Measurements from ENCODE around the gene DVL3.
"Not testable (repeated sequence)": the region's sequence is repeated elsewhere in the genome, so short reads cannot be mapped to it uniquely, and the experiment has no call there.

The DVL3 gene

GRCh38 chr3:184154885-184155643 is at the start of gene DVL3:
TSS of gene DVL3 (plus strand) at chr3:184155377. CDS start at chr3:184155636, 259 bp downstream.
- DNase-seq (ENCODE audit: low read depth, low spot score) = no peak

DNA sequence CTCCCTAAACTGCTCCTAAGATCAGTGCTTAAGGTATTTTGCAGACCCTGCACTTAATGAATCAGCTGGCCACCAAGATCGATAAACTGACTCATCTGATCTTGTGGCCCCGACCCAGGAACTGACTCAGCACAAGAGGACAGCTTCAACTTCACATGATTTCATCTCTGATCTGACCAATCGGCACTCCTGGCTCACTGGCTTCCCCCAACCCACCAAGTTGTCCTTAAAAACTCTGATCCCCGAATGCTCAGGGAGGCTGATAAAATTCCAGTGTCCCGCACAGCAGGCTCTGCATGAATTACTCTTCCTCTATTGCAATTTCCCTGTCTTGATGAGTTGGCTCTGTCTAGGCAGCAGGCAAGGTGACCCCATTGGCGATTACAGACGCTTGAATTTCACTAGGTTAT is 44.9 kb upstream of the DVL3 start:
- no peak for DNase-seq (ENCODE audit: low read depth, low spot score)

GRCh38 chr3:184116017-184116416 is 39.2 kb upstream of the DVL3 start:
- no peak for DNase-seq (ENCODE audit: low read depth, low spot score)

DNA sequence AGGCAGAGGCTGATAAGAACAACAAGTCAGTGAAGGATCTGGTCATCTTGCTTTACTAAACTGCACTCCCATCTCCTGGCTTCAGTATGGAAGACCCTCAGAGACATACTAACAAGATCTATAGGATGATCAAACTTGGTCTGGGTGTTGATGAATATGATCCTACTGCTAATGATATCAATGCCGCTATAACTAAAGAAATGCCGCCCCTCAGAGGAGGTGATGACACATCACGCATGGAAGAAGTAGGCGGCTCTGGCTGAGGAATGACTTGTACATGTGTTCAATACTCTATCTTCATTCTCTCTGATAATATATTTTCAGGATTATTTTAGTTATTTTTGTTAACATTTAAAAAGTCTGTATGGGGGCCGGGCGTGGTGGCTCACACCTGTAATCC is 37.5 kb upstream of the DVL3 start:
- DNase-seq (ENCODE audit: low read depth, low spot score) = no peak

- DNase-seq (ENCODE audit: low read depth, low spot score) = not testable (repeated sequence)
These were observed 34.1 kb upstream of the DVL3 start for GRCh38 chr3:184121031-184121430.

DNA sequence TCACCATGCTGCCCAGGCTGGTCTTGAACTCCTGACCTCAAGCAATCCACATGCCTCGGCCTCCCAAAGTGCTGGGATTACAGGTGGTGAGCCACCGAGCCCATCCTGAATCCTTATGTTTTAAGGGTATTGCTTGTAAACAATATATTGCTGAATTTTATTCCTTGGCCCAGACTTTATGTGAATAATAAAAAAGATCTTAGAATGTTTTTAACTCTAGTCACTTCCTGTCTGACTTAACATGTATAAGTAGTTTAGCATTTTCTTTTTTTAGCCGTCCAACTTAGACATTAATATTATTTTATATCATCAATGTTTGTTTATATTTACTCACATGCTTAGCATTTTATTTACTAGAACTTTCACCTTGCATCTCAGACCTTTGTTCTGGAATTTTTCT is 29.2 kb upstream of the DVL3 start:
- DNase-seq (ENCODE audit: low read depth, low spot score) = no peak

DNA sequence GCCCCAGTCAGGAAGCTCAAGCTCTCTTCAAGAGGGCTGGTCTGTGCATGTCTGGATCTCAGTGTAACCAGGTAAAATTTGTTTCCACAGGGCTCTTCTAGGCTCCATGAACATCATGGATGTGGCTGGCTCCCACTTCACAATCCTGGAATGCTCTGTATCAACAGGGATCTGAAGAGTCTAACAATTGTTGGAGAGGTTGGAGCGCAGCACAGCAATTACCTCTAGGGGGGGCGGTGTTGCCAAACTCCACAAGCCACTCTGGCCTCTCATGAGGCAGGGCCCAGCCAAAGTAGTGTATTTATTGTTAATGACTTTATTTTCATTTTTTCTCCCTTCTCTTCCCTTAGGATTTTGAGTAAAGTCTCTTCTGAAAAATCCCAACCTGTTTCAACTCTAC is 26.2 kb upstream of the DVL3 start:
- no peak for DNase-seq (ENCODE audit: low read depth, low spot score)

GRCh38 chr3:184132945-184133344 is 22.2 kb upstream of the DVL3 start:
- DNase-seq (ENCODE audit: low read depth, low spot score) = no peak

- DNase-seq (ENCODE audit: low read depth, low spot score) = no peak
These were observed 21.1 kb upstream of the DVL3 start for GRCh38 chr3:184133840-184134745.

DNA sequence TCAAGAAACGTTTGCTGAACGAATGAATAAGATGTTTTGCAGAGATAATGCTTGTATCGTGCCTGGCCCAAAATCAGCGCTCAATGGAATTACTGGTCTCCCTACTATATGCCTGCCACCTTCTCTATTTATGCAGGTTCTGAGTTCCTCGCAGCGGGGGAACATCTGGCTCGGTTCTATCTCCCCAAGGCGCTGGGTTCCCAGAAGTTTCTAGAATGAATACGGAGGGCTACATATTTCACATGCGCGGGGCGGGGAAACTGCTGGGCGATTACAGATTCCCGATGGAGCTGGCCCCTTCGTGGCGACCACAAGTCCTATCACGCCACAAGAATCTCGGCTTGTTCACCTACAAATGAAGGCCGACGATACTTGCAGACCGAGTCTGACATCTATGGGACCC is 20.4 kb upstream of the DVL3 start:
- no peak for DNase-seq (ENCODE audit: low read depth, low spot score)

DNA sequence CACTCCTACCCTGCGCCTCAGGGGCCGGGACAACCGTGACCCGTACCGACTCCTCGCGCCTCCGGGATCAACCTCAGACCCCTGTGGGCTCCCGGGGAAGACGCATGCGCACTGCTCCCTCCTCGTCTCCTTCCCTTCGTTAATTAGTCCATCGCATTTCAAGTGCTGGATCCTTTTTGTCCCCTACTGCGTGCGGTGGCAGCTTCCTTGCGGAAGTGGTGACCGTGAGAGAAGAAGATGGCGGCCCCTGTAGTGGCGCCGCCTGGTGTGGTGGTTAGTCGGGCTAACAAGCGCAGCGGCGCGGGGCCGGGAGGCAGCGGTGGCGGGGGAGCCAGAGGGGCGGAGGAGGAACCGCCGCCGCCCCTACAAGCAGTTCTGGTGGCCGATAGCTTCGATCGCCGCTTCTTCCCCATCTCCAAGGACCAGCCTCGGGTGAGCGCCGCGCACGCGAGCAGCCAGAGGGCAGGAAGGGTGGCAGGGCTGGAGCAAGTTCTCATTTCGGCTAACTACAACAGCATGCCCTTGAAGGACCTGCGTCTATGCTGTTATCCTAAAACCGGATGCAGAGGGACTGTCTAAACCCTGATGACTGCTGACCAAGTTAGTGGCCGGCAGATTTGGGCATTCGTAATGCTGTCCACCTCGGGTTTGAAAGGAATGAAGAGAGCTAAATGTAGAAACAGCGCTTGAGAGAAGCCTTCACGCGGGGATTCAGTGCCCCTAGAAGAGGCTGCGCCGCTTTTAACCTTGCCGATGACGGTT is 19.8 kb upstream of the DVL3 start, which contains the start of gene EIF2B5:
TSS of gene EIF2B5 (plus strand) at position 210 of the 762 bp plus-strand sequence. CDS start at position 238, 28 bp downstream.
- no peak for DNase-seq (ENCODE audit: low read depth, low spot score)

DNA sequence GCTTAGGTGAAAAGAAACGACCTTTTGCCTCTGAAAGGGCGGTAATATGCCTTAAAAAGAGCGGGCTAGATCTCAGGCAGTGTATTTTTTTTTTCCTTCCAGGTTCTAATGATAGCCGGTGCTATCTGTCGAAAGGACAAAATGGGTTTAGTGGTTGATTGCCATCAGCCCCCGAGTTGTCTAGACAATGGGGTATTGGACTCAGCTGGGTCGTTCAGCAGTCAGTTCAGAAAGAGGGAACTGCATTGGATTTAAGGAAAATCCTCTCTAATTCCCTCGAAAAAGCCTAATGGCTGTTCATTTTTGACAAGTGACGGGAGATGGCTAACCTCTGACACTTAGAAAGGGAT is 19.3 kb upstream of the DVL3 start:
- no peak for DNase-seq (ENCODE audit: low read depth, low spot score)

DNA sequence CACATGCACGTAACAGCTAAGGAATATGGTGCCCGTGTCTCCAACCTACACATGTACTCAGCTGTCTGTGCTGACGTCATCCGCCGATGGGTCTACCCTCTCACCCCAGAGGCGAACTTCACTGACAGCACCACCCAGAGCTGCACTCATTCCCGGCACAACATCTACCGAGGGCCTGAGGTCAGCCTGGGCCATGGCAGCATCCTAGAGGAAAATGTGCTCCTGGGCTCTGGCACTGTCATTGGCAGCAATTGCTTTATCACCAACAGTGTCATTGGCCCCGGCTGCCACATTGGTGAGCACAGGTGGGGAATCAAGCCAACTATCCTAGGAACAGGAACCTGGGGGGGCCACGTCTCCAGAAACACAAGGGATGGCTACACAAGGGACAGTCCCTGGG is 14.7 kb upstream of the DVL3 start:
- DNase-seq (ENCODE audit: low read depth, low spot score) = no peak

GRCh38 chr3:184142199-184142598 is 13.0 kb upstream of the DVL3 start:
- no peak for DNase-seq (ENCODE audit: low read depth, low spot score)

DNA sequence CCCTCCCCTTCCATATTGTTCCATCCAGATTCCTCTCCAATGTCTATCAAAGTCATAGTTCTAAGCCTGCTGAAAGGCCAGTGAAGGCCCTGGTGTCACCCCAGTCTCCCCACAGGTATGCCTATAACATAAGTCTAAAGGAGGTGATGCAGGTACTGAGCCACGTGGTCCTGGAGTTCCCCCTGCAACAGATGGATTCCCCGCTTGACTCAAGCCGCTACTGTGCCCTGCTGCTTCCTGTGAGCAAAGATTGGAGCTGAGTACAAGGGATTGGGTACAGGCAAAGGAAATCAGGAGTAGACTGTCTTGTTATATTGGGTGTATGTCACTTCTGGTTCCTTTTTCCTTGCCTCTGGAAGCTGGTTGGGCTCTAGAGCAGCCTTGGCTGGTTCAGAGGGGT is 11.8 kb upstream of the DVL3 start:
- no peak for DNase-seq (ENCODE audit: low read depth, low spot score)

GRCh38 chr3:184144505-184144904 is 10.7 kb upstream of the DVL3 start:
- no peak for DNase-seq (ENCODE audit: low read depth, low spot score)

- no peak for DNase-seq (ENCODE audit: low read depth, low spot score)
These were observed 10.1 kb upstream of the DVL3 start for GRCh38 chr3:184145111-184145524.

GRCh38 chr3:184145751-184146270 is 9.4 kb upstream of the DVL3 start:
- no peak for DNase-seq (ENCODE audit: low read depth, low spot score)

DNA sequence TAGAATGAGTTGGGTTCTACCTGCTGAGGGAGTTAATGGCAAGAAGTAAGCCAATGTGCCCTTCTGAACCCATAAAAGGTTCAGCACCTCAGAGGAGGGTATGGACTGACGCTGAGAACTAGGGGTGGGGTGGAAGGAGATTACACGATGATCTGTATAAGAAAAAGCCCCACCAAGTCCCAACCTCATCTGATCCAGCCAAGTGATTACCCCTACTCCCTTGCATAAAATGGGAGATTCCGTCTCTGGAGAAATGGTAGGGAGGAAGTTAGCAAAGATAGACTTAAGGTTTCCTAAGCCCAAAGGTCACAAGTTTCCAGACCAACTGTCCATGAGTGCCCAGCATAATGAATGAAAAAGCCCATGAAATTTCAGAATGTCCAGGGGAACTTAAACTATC is 7.1 kb upstream of the DVL3 start:
- DNase-seq (ENCODE audit: low read depth, low spot score) = no peak

GRCh38 chr3:184149123-184149522 is 6.1 kb upstream of the DVL3 start:
- no peak for DNase-seq (ENCODE audit: low read depth, low spot score)

GRCh38 chr3:184149770-184150169 is 5.4 kb upstream of the DVL3 start:
- DNase-seq (ENCODE audit: low read depth, low spot score) = not testable (repeated sequence)
